Ammon's horn (tissue), 1 donor: ENCODE data around the gene CNN1.
A peak's percentile ranks its signal among the peaks of the same experiment; 100 is the strongest.
"Not testable (repeated sequence)": the region's sequence is repeated elsewhere in the genome, so short reads cannot be mapped to it uniquely, and the experiment has no call there.

Experiments
- DNase-seq: peaks from one replicate; pipeline ENCODE4 v3.0.0-alpha.2; 2016; ENCODE audit warnings: low spot score

CNN1 gene

GRCh38 chr19:11566164-11566563, 27.5 kb downstream of the CNN1 start:
- no peak for DNase-seq

DNA sequence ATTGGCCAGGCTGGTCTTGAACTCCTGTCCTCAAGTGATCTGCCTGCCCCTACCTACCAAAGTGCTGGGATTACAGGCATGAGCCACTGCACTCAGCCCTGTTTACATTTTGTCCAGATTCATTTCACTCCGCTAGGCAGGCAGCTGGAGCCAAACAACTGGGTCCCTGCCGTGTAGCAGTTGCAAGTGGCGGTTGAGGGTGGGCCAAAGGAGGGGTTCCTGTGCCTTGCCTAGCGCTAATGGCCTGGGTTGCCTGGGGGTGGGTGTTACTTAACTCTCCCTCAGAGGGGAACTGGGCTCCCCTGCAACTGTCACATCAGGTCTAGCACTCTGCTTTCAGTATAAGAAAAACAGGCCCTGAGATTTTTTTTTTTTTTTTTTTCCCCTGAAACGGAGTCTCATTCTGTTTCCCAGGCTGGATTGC, 31.4 kb downstream of the CNN1 start:
- no peak for DNase-seq

DNA sequence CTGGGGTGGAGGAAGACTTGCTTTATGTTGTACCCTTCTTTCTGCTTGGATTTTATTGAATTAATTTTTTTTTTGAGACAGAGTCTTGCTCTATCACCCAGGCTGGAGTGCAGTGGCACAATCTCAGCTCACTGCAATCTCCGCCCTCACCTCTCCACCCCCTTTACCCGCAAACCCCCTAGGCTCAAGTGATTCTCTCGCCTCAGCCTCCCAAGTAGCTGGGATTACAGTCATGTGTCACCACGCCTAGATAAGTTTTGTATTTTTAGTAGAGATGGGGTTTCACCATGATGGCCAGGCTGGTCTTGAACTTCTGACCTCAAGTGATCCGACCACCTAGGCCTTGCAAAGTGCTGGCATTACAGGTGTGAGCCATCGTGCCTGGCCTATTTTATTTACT, 34.7 kb downstream of the CNN1 start:
- DNase-seq = not testable (repeated sequence)

DNA sequence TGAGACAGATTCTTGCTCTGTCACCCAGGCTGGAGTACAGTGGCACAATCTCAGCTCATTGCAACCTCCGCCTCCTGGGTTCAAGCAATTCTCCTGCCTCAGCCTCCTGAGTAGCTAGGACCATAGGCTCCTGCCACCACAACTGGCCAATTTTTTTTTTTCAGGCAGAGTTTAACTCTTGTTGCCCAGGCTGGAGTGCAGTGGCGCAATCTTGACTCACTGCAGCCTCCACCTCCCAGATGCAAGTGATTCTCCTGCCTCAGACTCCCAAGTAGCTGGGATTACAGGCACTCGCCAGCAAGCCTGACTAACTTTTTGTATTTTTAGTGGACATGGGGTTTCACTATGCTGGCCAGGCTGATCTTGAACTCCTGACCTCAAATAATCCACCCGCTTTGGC, 35.1 kb downstream of the CNN1 start:
- DNase-seq = not testable (repeated sequence)

- no peak for DNase-seq
These were observed 36.0 kb downstream of the CNN1 start for GRCh38 chr19:11574689-11575088.

DNA sequence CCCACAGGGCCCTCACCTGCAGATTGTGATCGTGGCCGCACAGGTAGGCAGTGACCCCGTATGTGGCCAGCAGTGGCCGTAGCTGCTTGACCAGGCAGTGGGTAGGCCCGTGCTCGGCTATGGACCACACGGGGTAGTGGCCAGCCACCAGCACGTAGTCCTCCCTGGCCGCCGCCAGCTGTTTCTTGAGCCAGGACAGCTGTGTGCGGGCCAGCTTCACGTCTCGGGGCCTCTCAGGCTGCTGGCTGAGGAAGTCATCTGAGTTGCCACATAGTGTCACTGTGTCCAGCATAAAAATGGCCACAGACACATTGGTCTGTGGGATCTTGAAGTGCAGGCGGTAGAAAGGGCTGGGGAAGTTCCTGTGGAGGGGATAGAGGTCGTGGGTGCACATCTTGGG, 37.6 kb downstream of the CNN1 start:
- DNase-seq = no peak

DNA sequence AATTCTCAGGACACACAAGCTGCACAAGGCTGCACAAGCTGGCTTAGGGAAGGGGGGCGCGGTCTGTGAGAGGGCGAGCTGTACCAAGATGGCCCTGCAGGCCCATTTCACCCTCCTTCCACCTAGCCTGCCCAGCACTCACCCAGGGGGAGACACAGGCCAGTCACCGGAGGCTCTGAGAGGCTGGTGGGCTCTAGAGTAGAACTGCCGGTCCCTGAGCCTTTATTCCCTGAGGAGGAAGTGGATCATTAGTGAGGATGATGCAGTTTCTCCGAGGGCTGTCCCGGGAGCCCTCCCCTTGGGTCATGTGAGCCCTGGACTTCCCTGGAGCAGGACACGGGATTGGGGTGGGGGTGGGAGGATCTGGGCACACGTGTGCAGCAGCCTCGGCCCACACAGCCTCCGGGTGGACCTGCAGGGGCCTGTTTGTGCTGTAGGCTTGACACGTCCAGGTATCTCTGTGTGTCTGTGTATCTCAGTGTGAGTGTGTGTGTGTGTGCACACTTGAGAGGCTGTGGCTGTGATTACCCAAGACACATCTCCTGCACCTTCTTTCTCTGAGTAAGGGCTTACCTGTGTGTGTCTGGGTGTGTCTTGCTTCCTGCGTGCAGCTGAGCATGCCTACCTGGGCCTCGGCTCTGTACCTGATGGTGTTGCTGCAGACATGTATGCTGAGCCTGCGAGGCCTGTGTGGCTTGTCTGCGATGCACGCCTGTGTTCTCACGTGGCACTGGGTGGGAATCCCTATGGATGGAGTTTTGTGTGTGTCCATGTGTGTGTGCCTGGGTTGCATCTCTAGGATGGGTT, 39.0 kb downstream of the CNN1 start, which contains the start of gene ACP5:
Gene ACP5 (minus strand): TSS at position 195 of the 807 bp plus-strand sequence. CDS start 328 bp downstream, outside the sequence.
- no peak for DNase-seq

DNA sequence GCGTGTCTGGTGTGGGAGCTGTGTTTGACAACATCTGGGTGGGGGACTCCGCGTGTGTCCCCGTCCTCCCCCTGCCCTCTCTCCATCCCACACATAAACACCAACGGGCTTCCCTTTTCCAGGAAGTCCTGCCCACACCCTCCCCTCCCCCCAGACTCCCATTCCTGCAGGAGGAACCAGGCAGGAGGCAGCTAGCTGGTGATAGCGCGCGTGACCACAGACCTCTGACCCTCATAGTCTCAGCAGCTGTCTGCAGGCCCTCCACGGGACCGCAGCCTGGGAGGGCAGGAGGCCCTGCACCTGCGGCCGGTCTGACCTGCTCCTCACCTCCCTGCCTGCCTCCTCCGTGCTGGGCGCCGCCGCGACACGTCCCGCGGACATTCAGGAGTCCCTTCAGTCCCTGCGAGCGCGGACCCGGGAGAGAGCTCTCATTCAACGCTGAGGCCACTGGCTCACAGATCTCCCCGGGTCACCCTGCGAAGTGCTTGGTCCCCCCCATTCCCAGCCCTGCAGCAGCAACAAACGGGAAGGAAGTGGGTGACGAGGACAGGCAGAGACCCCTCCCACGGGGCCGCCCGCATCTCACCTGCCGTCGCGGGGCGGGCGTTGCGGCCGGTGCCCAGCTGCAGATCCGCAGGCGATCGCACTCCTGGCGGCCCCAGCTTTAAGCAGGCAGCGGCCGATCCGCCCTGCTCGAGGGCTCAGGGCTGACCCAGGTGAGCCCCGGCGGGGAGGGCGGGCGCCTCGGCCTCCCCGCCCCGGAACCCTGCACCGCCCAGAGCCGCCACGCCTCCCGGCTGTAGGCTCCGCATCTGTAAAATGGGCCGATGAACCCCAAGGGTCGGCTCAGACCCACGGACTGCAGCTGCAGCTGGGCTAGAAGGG, 39.8 kb downstream of the CNN1 start:
- DNase-seq = no peak

GRCh38 chr19:11580116-11580515, 41.5 kb downstream of the CNN1 start:
- no peak for DNase-seq

GRCh38 chr19:11581740-11582139, 43.1 kb downstream of the CNN1 start:
- DNase-seq = no peak

GRCh38 chr19:11586331-11586730, 47.7 kb downstream of the CNN1 start:
- no peak for DNase-seq

DNA sequence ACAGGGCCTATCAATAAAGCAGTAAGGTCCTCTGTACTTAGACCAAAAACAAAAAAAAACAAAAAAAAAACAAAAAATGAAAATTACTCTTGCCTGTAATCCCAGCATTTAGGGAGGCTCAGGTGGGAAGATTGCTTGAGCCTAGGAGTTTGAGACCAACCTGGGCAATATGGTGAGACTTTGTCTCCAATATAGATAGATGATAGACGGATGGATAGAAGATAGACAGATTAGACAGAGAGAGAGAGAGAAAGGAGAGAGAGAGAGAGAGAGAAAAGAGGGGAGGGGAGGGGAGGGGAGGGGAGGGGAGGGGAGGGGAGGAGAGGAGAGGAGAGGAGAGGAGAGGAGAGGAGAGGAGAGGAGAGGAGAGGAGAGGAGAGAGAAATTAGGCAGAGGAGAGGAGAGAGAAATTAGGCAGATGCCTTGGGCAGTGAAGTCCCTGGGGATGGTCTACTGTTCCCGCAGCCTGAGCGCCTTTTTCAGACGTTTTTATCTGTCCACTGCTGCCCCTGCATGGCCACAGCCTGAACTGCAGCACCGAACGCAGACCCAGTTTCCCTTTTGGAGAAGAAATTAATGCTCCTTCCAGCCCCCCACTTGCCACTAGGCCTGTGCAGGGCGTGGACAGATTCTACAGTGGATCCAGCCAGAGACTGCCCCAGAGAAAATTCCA, 48.8 kb downstream of the CNN1 start:
- peak; percentile 82 for DNase-seq

DNA sequence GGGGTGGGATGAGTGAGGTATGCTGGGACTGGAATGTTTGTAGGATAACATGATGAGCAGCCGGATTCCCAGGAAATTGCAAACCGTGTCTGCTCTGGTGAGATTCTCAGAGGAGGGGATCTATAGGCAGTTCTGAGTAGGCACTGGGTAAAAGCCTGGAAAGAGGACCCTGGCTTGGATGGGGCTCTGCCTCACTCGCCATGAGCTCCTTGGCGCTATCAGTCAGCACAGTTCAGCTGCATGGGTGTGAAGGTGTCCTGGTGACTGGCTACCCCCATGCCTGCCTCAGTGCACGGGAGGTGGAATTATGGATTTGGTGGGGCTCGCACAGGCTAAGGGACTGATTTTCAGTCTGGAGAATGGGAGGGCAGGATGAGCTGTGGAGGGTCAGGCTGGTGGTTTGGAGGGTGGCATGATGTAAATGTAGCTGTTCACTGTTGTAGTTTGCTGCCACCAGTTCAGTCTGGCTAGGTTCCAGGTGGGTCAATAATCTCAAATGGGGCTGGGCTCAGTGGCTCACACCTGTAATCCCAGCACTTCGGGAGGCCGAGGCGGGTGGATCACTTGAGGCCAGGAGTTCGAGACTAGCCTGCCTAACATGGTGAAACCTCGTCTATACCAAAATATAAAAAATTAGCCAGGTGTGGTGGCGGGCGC, 49.5 kb downstream of the CNN1 start:
- DNase-seq = no peak

DNA sequence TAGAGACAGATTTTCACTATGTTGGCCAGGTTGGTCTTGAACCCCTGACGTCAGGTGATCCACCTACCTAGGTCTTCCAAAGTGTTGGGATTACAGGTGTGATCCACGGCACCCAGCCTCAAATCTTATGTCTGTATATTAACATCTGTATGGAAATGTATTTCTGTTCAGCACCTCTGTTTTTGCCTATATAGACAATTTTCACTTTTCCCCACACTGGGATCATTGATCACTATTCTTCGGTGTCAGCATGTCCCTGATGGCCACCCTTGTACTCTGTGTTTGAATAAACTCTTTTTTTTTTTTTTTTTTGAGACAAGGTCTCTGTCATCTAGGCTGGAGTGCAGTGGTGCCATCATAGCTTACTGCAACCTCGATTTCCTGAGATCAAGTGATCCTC, 55.4 kb downstream of the CNN1 start:
- DNase-seq = no peak

DNA sequence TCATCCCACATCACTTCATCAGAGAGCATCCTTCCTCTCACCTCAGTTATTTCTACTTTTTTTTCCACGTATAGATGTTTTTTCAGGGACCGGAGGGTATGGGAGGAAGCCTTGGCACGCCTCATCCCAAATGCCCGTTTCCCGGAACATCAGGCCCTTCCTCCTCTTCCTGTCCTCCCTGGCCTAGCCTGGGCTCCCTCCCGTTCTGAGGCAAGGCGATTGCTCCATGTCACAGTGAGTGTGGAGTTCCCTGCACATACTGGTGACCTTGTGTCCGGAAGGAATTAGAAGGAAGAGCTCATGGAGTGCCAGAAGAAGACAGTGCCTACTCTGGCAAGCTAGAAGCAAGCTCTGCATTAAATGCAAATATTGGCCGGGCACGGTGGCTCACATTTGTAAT, 57.5 kb downstream of the CNN1 start:
- DNase-seq = no peak

DNA sequence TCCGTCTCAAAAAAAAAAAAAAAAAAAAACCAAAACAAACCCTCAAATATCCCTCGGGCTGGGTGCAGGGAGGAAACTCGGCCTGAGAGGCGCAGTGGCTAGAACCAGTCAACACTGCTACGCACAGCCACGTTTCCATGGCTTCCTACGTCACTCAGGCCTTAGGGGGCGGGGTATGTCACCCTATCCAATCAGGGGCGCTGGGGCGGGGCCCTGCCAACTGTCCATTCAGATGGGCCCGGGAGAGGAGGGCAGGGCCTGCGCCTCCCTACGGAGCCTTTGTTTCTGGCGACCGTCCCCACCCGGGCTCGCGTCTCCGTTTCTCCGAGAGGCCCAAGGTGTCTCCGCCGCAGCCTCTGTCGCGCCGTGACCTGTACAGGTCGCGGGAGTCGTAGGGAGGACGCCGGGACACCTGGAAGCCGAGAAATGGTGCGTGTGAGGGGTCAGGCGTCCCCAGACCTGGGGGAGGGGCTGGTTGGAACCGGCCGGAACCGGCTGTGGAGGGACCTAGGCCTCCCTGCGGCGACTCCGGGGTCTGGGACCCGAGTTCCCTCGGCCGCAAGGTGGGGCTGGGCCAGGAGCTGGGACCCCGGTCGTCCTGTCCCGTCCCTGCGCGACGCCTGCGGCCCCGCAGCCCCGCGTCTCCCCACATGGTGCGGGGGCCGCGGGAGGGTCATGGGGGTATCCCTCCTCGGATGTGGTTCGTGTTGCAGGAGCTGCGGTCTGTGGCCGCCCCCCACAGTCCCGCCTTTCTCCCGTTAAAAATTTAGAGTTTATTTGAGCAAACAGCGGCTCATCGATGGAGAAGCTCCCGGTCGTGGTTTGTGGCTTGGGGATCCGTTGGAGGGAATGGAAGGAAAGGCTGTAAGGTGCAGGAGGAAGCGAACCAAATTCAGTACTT, 58.8 kb downstream of the CNN1 start, which contains the start of gene ZNF627:
Gene ZNF627 (plus strand): TSS at position 282 of the 901 bp plus-strand sequence. CDS start 145 bp downstream, at position 427.
- DNase-seq = peak; percentile 99

DNA sequence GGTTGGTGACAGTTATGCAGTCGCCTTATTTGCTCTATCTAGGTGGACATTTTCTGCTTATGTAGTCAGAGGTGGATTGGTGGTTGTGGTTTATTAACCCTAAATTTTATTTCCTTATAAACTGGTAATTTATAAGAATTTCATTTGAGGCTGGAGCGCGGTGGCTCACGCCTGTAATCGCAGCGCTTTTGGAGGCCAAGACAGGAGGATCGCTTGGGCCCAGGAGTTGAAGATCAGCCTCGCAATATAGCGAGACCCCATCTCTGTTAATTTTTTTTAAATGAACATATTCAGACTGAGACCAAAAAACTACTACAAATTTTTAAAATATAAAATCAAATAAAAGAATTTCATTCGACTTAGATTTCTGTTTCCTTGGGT, 59.4 kb downstream of the CNN1 start:
- DNase-seq = no peak

- no peak for DNase-seq
These were observed 60.1 kb downstream of the CNN1 start for GRCh38 chr19:11598746-11599145.

DNA sequence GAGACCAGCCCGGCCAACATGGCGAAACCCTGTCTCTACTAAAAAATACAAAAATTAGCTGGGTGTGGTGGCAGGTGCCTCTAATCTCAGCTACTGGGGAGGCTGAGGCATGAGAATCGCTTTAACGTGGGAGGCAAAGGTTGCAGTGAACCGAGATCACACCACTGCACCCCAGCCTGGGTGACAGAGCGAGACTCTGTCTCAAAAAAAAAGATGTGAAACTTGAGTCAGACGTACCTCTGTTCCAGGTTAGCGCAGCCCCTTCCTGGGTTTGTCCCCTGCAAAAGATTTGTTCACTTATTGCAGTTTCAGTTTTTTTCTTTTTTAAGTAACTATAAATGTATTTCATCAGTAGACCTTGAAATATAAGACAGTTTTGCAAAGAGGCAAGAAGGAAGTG, 61.1 kb downstream of the CNN1 start:
- not testable (repeated sequence) for DNase-seq
